C4-2B (cell line): ENCODE data around the gene MLYCD.

ENCODE experiments used
- H3K27ac ChIP-seq: fragments of 450-650 bp; 2 replicates; pipeline ENCODE4 v1.5.1; 2017
- ZFX ChIP-seq: fragments of 450-650 bp; IDR thresholded peaks from 2 replicates; pipeline ENCODE4 v1.6.1; 2017
- TF ChIP-seq, protein P1 (sequence below): fragments of 450-650 bp; conservative IDR thresholded peaks from 2 replicates; pipeline ENCODE4 v1.5.1; 2017; ENCODE audit warnings: mild to moderate bottlenecking

MLYCD gene

DNA sequence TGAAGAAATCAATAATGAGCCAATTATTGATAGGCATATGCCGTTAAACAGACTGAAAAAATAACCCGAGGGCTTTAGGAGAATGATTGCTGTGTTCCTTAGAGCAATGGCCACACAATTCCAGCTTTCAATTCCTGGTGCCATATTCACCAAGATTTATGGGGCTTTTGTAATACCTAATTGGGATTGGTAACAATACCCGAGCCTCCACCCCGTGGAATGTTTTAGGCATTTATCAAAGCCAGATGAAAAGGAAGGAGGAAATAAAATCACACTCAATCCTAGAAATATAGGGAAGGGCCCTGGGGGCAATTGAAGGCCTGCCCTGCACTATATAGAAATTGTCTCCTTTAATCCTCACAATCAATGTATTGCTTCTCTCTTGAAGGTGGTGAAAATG lies 42.1 kb upstream of the MLYCD start:
- no peak for TF ChIP-seq ZFX
- TF ChIP-seq, protein P1, sequence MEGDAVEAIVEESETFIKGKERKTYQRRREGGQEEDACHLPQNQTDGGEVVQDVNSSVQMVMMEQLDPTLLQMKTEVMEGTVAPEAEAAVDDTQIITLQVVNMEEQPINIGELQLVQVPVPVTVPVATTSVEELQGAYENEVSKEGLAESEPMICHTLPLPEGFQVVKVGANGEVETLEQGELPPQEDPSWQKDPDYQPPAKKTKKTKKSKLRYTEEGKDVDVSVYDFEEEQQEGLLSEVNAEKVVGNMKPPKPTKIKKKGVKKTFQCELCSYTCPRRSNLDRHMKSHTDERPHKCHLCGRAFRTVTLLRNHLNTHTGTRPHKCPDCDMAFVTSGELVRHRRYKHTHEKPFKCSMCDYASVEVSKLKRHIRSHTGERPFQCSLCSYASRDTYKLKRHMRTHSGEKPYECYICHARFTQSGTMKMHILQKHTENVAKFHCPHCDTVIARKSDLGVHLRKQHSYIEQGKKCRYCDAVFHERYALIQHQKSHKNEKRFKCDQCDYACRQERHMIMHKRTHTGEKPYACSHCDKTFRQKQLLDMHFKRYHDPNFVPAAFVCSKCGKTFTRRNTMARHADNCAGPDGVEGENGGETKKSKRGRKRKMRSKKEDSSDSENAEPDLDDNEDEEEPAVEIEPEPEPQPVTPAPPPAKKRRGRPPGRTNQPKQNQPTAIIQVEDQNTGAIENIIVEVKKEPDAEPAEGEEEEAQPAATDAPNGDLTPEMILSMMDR, result no peak

DNA sequence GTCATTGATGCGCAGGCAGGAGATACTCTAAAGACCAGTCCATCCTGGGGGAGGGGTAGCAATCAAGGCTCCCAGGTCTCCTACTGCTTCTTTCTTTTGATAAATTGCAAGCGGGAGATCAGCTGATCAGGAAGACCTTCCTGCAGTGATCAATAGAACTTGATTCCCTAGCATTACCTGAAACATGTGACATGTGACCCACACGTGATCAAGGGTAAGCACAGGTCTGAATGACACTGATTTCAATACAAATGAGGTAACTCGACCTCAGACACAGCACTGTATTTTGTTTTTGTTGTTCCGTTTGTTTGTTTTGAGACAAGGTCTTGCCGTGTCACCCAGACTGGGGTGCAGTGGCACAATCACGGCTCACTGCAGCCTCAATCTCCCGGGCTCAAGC lies 39.6 kb upstream of the MLYCD start:
- no peak overlapping the region for H3K27ac ChIP-seq
- TF ChIP-seq, protein P1, result no peak
- TF ChIP-seq ZFX, result no peak

More for the DNA sequence above, 42.1 kb upstream of the MLYCD start:
- H3K27ac ChIP-seq, result no peak overlapping the region

DNA sequence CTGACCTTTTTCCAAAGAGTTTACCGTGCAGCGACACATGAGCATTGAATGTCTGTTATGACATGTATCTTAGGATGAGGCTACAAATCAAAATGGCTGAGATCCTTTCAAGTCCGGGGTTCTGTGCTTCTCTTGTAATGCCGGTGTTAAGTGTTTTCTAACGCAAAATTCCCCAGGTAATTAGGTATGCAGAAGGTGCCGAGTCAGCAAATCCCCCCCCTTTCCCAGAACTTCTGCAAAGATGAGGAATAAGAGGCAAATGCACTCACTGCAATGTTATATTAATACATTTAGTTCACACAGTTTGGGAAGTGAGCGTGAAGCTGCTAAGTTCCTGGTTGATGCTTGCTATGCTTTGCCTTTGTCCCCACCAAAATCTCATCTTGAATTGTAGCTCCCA lies 36.3 kb upstream of the MLYCD start:
- H3K27ac ChIP-seq, result no peak overlapping the region
- TF ChIP-seq ZFX, result no peak
- TF ChIP-seq, protein P1, result no peak

DNA sequence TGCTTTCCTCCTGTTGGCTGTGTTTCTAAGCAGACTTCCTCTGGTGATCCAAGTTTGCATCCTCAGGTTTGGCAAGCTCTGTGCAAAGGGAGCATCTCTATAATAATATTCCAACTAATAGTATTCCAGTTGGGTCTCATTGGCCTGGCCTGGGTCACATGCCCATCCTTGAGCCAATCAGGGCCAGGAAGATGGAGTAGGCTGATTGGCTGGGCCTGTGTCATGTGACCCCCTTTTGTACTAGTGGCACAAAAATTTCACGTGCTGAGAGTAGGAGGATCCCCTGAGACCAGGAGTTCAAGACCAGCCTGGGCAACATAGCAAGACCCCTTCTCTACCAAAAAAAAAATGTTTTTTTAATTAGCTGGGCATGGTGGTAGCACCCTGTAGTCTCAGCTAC lies 35.2 kb upstream of the MLYCD start:
- TF ChIP-seq, protein P1, result no peak
- no peak for TF ChIP-seq ZFX

DNA sequence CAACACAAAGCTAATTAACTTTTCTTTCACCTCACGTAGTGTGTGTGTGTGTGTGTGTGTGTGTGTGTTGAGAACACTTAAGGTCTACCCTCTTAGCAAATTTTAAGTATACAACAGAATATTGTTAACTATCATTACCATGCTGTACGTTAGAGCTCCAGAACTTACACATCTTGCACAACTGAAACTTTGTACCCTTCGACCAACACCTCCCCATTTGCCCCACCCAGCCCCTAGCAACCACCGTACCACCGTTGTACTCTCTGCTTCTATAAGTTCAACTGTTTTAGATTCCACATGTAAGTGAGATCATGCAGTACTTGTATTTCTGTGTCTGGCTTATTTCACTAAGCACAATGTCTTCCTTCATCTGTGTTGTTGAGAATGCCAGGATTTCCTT lies 28.1 kb upstream of the MLYCD start:
- TF ChIP-seq ZFX, result no peak
- TF ChIP-seq, protein P1, result no peak
- H3K27ac ChIP-seq, result no peak overlapping the region

More for the DNA sequence above, 35.2 kb upstream of the MLYCD start:
- no peak overlapping the region for H3K27ac ChIP-seq

DNA sequence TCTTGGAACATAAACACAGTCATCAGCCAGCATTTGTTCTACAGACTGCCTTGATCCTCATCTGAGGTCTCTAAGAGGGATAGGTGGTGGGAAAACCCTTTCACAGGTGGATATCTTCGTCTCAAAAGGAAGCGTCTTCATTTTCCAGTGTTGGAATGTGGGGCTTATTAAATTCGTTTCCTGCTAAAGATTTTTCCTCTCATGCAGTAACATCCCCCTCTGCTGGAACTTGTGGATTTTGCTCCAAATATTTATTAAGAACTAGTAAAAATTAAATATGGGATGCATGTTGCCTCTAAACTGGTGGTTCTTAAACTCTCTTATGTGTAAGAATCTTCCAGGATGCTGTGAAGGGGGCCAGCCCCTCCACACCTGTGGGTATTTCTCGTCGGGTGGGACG lies 20.1 kb upstream of the MLYCD start:
- TF ChIP-seq, protein P1, result peak; percentile 74
- no peak for TF ChIP-seq ZFX

DNA sequence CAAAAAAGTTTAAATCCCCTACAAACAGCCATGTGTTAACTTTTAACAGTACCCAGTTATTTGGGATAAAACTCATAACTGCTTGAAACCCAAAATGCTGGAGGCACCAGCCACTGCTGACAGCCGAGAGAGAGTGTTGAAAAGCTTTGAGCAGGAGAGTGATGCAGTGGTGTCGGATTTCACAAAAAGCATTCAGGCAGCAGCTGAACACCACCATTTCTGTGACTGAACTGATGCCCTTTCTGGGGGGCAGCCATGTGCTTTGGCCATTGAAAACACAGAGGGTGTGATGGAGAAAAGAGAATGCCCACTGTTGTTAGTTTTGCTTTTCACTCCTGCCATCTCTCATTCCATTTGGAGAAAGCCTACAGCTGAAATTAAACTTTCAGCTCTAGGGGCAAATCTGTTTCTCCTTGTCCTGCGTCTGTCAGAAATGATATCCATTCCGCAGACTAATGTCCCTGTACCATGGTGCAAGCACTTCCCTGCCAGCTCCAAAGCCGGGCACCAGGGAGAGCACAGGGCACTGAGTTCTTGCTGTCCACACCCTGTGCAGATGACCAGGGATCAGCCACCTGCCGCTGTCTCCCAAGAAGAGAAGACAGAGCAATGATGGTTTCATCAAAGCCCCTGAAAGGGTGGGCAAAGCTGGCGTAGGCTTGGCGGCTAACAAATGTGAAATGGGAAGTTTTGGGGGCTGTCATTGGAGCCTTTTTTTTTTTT lies 16.6 kb upstream of the MLYCD start:
- no peak overlapping the region for H3K27ac ChIP-seq
- TF ChIP-seq ZFX, result no peak
- TF ChIP-seq, protein P1, result no peak

More for the DNA sequence above, 20.1 kb upstream of the MLYCD start:
- H3K27ac ChIP-seq, result no peak overlapping the region
